ENCODE results near the gene GLG1.

DNA sequence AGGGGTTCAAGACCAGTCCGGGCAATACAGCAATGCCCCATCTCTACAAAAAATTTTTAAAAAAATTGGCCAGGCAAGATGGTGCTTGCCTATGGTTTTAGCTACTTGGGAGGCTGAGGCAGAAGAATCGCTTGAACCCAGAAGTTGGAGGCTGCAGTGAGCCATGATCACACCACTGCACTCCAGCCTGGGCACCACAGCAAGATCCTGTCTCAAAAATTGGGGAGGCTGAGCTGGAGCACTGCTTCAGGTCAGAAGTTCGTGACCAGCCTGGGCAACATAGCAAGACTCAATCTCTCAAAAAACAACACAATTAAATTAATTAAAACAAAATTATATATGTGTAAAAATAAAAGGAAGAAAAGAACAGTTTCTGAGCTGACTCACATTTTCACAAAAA is 110.9 kb downstream of the GLG1 start:
- TF ChIP-seq, protein P1, sequence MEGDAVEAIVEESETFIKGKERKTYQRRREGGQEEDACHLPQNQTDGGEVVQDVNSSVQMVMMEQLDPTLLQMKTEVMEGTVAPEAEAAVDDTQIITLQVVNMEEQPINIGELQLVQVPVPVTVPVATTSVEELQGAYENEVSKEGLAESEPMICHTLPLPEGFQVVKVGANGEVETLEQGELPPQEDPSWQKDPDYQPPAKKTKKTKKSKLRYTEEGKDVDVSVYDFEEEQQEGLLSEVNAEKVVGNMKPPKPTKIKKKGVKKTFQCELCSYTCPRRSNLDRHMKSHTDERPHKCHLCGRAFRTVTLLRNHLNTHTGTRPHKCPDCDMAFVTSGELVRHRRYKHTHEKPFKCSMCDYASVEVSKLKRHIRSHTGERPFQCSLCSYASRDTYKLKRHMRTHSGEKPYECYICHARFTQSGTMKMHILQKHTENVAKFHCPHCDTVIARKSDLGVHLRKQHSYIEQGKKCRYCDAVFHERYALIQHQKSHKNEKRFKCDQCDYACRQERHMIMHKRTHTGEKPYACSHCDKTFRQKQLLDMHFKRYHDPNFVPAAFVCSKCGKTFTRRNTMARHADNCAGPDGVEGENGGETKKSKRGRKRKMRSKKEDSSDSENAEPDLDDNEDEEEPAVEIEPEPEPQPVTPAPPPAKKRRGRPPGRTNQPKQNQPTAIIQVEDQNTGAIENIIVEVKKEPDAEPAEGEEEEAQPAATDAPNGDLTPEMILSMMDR (IDR thresholded peaks at IDR 0.05; ENCODE audit: low read depth, low read length), result no peak
- TF ChIP-seq EZH2phosphoT487 (IDR thresholded peaks at IDR 0.05; ENCODE audit: low read depth), result no peak
